Articular chondrocyte of knee joint (primary cell): ENCODE data around the gene FALEC. TPM values are rescaled to one million over a fixed set of nuclear protein-coding genes. Genes with fewer than 3 reads are reported as not detected.

Experiments used
- small RNA-seq: library from RNA; depleted of rRNA; stranded (forward); fragments of <200 nt; gene quantifications from one replicate; pipeline ENCODE3, GENCODE V24; 2012
- total RNA-seq: library from RNA; depleted of rRNA; stranded (reverse); fragments of >200 nt; gene quantifications from 2 replicates; pipeline ENCODE4 v1.2.3, GENCODE V29; 2012

FALEC gene
- total RNA-seq: not detected in 2 replicates

DNA sequence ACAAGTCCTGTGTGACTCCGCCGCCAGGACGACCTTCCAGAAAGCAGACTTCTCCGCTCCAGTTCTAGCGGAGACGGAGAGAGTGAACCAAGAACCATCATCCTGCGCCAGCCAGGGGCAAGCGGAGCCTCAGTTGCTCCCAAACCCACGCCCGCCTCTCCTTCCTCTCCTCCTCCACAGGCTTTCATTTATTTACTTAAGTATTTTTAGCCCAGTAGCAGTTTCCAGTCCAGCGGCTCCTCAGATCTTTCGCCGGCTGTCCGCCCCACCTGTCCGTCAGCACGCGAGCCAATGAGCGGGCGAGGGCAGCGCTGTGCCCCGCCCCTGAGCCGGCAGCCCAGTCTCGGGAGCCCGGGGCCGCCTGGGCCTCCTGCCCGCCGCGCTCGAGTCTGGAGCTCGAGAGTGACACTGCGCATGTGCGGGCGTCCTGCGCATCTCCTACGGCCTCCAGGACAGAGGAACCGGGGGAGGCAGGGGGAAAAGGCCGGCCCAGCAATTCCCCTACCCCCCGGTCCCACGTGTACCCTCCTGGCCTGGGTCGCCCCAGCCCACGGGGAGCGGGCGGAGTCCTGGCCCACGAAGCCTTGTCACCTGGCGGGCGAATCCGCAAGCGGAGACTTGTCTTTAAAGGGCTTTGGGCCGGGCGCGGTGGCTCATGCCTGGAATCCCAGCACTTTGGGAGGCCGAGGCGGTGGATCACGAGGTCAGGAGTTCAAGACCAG, at the start of gene FALEC:
TSS of gene FALEC (plus strand) at position 425 of the 722 bp plus-strand sequence.

DNA sequence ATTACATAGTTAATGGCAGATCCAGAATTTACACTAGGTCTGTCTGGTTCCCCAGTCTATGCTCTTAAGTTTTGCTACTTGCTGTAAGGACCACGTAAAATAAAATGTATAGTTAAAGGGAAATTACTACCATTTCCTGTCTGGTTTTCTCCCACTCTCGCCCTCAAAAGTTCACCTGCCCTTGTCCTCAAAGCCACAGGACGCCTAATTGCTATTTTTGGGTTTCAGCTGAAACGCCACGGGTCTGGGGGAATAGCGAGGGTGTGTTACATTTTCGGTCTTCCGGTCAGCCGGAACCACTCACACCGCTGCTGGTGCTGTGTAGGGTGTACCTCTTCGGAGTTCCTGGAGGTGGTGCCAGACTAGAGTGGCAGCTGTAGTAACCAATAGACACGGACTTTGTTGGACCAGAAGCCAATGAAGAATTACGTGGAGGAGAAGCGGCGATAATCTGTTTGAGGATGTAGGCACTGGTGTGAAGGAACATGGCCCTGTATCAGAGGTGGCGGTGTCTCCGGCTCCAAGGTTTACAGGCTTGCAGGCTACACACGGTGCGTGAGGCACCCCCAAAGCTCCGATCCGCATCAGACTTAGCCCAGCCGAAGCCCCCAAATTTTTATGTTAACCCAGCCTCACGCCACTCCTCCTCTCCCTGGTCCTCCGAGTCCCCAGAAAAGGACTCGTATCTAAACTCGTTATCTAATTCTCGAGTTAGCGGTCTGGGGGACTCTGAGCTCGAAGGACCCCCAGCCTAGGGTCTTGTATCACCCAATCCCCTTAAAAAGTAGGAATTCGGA, 28.4 kb upstream of the FALEC start, which contains the start of gene TARS2:
TSS of gene TARS2 (plus strand) at position 454 of the 797 bp plus-strand sequence. CDS start at position 486, 32 bp downstream.

DNA sequence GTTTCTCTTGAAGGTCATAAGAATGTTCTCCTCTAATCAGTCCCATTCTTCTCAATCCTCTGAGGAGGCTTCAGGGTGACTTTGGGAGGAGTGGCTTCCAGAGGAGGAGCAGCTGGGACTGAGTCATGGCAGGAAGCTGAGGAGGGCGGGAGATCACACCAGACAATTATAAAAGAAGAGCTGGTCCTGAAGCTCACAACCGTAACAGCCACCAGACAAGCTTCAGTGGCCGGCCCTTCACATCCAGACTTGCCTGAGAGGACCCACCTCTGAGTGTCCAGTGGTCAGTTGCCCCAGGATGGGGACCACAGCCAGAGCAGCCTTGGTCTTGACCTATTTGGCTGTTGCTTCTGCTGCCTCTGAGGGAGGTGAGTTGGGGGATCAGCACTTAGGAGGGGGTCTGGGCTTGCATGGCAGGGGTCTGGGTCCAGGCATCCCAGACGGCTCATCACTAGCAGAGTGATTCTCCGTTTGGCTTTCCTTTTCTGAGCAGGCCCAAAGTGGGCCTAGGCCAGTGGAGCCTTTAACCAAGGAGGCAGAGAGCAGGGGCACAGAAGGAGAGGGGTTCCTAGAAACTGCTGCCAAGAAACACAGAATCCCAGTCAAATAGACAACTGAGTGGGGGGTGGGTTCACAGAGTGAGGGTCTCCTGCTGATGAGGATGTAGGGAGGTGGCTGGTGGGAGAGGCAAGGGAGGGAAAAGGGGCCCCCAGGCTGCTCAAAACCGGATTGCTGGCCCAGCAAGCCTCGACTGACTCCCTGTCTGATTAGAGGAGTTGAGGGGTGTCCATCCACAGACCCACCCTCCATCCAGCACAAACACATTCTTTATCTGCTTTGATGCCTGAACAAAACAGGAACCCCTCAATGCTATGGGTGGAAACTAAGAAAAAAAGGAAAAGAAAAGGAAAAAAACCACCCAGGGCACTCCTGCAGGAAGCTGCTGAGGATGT, 7.4 kb upstream of the FALEC start, which contains the start of gene ECM1:
TSS of gene ECM1 (plus strand) at position 198 of the 953 bp plus-strand sequence. CDS start at position 299, 101 bp downstream.

DNA sequence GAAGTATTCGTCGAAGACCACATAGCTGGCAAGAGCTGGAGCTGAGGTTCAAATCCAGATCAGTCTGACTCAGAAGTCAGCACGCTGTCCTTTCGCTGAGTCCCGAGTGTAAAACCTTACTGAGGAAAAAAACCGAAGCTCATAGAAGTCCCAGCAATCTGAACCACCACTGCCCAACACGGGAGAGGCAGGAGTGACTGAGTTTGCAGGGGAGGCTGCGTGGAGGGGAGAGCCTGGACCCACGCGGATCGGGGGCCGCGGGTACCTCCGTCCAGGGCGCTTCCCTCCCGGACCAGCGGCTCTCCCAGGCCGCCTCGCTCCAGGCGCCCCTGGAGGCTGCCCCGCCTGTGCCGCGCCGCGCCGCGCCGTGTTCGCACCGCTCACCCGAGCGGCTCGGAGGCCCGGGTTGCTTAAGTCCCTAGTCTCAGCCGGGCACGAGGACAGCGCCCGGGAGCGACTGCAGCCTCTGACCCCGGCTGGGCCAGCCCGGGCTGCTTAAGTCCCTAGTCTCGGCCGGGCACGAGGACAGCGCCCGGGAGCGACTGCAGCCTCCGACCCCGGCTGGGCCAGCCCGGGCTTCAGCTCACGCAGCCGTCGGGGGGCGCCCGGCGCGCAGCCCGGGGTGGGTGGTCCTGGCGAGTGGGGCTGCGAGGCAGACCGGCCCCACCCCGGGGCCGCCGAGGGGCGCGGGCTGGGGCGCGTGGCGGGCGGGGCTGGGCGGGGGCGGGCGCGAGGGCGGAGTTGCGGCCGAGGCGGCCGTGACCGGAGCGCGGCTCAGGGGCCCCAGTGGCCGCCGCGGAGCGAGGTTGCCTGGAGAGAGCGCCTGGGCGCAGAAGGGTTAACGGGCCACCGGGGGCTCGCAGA, 33.3 kb downstream of the FALEC start, which contains the start of gene ADAMTSL4:
TSS of gene ADAMTSL4 (plus strand) at position 777 of the 864 bp plus-strand sequence. CDS start 2,881 bp downstream, outside the sequence.

DNA sequence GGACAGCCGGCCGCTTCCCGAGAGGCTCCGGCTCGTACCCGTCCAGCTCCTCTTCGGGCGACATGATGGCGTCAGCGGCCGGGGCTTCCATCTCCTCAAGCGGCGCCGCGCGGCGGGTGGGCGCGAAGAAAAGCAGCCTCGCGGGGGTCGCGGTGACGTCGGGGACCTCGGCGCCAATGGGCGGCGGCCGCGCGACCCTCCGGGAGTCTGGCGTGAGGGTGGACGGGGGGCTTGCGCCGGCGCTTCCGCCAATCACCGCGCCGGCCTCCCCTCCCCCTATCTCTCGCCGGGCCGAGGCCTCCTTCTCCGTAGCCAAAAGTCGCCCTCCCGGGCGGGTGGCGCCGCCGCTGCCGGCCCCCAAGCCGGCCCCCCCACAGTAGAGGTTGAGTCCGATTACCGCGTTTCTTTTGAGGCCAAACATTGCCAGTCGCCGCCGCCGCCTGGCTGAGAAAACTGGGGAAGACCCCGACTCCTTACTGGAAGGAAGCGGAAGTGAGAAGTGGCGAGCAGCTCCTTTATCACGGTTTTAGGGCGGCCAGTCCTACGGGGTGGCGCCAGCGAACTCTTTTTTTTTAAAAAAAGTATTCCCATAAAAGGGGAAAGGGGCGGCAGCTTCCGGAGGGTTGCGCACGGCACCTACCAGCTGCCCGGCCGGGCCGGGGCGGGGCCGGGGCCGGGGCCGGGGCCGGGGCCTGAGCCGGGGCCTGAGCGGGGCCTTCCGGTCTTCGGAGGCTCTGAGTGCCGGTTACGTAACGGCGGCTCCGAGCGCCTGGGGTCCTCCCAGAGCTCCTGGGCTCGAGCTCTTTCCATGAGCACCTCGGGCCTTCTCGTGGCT, 63.8 kb downstream of the FALEC start, which contains the start of gene MCL1:
TSS of gene MCL1 (minus strand) at position 501 of the 835 bp plus-strand sequence. CDS start at position 421, 80 bp downstream.

Small RNA genes lying within 50 kb of the gene (small RNA-seq; reads per million reads assigned to genes)
- gene MIR4257 (not detected), gene RN7SL473P (not detected), gene RN7SL600P (not detected)

Other genes starting within 250 kb of the FALEC start
- 120 and 129 TPM in 2 replicates for gene APH1A, start 246.7 kb upstream of the FALEC start, total RNA-seq
- gene C1orf54, start 243.0 kb upstream of the FALEC start, total RNA-seq: 17.7 and 20.8 TPM in 2 replicates
- gene CIART, start 233.2 kb upstream of the FALEC start, total RNA-seq: 13.1 and 14.1 TPM in 2 replicates
- gene MRPS21, start 221.9 kb upstream of the FALEC start, total RNA-seq: 32.3 and 33.1 TPM in 2 replicates
- 38.7 and 39.3 TPM in 2 replicates for gene PRPF3, start 194.2 kb upstream of the FALEC start, total RNA-seq
- 16.5 and 17.2 TPM in 2 replicates for gene RPRD2, start 151.6 kb upstream of the FALEC start, total RNA-seq
- 13.9 and 14.2 TPM in 2 replicates for gene TARS2, start 28.3 kb upstream of the FALEC start, total RNA-seq
- gene ECM1, start 7.6 kb upstream of the FALEC start, total RNA-seq: 23.8 and 29.9 TPM in 2 replicates
- 7.0 and 8.5 TPM in 2 replicates for gene ADAMTSL4, start 33.7 kb downstream of the FALEC start, total RNA-seq
- 183 and 398 TPM in 2 replicates for gene MCL1, start 63.9 kb downstream of the FALEC start, total RNA-seq
- gene ENSA, start 113.9 kb downstream of the FALEC start, total RNA-seq: 69.8 and 71.3 TPM in 2 replicates
- gene GOLPH3L, start 181.4 kb downstream of the FALEC start, total RNA-seq: 22.1 and 29.9 TPM in 2 replicates
- gene HORMAD1, start 205.1 kb downstream of the FALEC start, total RNA-seq: 0.13 and 0.65 TPM in 2 replicates